AG04449 (cell line): ENCODE data around the gene TMEM225.

Experiments used
- CTCF ChIA-PET: fragments of 350-600 bp; formaldehyde crosslinking; extraction: SDS; loops from one replicate; lab custom pipeline; 2021; ENCODE audit warnings: antibody characterized with exemption; lab: Yijun Ruan, JAX
- POLR2A ChIA-PET: fragments of 400-600, 350-600 bp; formaldehyde crosslinking; extraction: SDS; loops from one replicate; lab custom pipeline; 2020; ENCODE audit warnings: antibody characterized with exemption, inconsistent platforms; lab: Yijun Ruan, JAX
- DNase-seq: peaks from one replicate; pipeline ENCODE4 v3.0.0-alpha.2; 2010; ENCODE audit warnings: low read depth, low spot score
- H3K4me3 ChIP-seq: 2 replicates; pipeline ENCODE4 v1.5.1; 2011; ENCODE audit warnings: low read depth, mild to moderate bottlenecking, control low read depth, low read length
- TF ChIP-seq, protein P1 (sequence below): IDR thresholded peaks from one replicate; pipeline ENCODE4 v1.5.1; 2011; ENCODE audit warnings: mild to moderate bottlenecking, moderate library complexity, low read length, control low read depth, inconsistent platforms; ENCODE audit not compliant: insufficient read depth; ENCODE audit errors: missing control alignments

Gene TMEM225, protein sequence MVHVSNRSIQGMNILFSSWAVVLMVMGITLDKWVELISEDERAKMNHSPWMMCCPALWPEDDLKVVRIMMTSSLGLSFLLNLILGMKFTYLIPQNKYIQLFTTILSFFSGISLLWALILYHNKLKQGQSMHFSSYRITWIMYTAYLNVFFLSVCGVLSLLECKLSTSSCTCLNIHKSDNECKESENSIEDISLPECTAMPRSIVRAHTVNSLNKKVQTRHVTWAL

DNA sequence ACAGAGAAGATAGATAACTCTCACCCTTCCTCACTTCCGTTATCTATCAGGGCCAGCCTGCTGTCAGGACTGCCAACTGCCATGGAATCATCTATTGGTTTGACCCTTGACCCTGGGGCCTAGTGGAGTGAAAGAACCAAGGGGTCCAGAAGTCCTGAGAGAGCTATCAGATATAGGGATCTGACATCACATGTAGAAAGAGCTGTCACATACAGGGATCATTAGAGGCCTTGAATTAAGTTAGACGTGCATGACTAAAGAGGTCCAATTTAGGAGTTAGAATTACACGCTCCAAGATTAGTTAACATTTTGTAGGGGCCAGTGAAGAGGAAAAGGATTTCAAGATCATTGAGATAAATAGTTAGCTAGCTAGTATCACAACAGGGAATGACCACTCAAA, at the start of gene TMEM225:
Gene TMEM225, minus strand, starts transcription at position 101 of the 400 bp plus-strand sequence. CDS start 245 bp downstream, outside the sequence.
- CTCF ChIA-PET = no interaction called here
- POLR2A ChIA-PET = no interaction called here
- no peak within 1 kb of the TSS for H3K4me3 ChIP-seq
- DNase-seq = no peak
- TF ChIP-seq, protein P1, sequence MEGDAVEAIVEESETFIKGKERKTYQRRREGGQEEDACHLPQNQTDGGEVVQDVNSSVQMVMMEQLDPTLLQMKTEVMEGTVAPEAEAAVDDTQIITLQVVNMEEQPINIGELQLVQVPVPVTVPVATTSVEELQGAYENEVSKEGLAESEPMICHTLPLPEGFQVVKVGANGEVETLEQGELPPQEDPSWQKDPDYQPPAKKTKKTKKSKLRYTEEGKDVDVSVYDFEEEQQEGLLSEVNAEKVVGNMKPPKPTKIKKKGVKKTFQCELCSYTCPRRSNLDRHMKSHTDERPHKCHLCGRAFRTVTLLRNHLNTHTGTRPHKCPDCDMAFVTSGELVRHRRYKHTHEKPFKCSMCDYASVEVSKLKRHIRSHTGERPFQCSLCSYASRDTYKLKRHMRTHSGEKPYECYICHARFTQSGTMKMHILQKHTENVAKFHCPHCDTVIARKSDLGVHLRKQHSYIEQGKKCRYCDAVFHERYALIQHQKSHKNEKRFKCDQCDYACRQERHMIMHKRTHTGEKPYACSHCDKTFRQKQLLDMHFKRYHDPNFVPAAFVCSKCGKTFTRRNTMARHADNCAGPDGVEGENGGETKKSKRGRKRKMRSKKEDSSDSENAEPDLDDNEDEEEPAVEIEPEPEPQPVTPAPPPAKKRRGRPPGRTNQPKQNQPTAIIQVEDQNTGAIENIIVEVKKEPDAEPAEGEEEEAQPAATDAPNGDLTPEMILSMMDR = no peak

DNA sequence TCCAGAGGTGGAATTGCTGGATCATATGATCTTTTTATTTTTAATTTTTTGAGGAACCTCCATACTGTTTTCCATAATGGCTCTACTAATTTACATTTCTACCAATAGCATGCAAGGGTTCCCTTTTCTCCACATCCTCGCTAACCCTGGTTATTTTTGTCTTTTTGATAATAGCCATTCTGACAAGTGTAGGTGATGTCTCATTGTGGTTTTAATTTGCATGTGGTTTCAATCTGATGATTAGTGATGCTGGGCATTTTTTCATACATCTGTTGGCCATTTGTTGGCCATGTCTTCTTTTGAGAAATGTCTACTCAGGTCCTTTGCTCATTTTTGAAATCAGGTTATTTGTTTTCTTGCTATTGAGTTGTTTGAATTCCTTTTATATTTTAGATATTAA, 38.6 kb upstream of the TMEM225 start:
- H3K4me3 ChIP-seq = no peak overlapping the region
- ChIA-PET POLR2A (no interaction called here), CTCF (no interaction called here)
- DNase-seq = no peak
- TF ChIP-seq, protein P1 = no peak

DNA sequence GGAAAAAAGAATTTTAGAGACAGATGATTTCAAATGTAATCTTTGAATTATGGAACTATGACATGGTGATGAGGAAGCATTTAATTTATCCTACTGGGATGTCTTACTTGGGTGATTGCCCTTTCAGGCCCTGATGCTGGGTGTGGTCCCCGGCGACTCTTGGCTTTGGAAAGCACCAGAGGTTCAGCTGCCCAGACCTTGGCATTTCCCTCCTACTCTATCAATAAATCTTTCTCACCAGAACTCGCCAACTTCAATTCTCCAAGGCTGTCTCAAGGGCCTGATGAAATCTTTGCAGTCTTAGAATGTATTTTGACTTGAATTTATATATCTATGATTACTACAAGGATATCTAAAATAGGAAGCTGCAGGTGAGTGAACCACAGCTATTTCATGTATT, 35.5 kb upstream of the TMEM225 start:
- CTCF ChIA-PET = no interaction called here
- POLR2A ChIA-PET = no interaction called here

DNA sequence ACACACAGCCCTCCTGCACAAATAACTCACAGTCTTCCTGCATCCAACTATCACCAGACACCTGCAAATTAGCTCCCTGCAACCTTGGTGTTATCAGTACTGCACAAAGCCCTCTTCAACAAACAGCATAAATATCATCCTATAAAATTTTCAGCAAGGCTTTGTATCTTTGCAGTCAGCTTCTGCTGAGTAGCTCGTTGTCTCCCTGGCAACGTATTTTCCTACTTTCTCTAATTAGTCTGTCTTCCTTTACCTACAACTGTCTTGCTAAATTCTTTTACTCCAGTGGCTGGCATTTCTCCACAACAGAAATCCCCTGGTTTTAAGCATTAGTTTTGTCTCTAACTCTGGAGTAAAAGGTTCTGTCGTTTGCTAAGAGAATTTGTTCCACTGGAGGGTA, 20.4 kb upstream of the TMEM225 start:
- ChIA-PET POLR2A (no interaction called here), CTCF (no interaction called here)
- TF ChIP-seq, protein P1 = no peak
- DNase-seq = no peak
- no peak overlapping the region for H3K4me3 ChIP-seq

More for the DNA sequence above, 35.5 kb upstream of the TMEM225 start:
- DNase-seq = no peak
- TF ChIP-seq, protein P1 = no peak
- H3K4me3 ChIP-seq = no peak overlapping the region

DNA sequence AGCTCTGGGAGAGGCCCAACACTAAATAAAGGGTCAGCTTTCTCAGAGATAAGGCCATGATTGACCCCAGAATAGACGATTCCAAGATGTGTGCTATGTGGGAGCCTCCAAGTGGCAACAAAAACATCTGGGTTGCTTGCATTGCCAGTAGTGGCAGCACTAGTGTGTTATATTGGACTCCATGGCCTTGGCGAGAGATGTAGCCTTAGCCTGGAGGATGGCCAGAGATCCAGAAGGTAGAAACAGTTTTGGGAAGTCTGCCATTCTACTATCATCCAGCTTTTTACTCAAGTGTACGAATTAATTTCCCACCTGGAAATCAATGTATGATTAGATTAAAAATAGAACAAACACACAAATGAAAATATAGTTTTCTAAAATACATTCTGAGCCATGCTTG, 19.5 kb upstream of the TMEM225 start:
- TF ChIP-seq, protein P1 = no peak
- CTCF ChIA-PET = no interaction called here

DNA sequence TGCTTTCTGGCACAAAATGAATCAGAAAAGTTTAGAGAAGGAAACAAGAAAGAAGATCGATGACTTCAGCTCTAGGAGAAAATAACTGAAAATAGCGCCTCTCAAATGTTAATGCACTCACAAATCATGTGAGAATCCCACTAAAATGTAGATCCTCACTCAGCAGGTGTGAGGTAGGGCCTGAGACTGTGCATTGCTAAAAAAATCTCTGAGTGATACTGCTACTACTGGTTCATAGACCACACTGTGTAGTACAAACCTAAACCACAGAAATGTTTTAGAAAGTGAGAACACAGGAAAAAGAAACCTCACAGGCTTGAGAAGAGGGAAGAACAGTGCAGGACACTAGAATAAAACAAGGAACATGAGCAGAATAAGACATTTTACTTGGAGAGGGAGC, 18.5 kb upstream of the TMEM225 start:
- no peak for DNase-seq
- TF ChIP-seq, protein P1 = no peak
- H3K4me3 ChIP-seq = no peak overlapping the region
- ChIA-PET POLR2A (no interaction called here), CTCF (no interaction called here)

More for the DNA sequence above, 19.5 kb upstream of the TMEM225 start:
- POLR2A ChIA-PET = no interaction called here
- no peak for DNase-seq
- no peak overlapping the region for H3K4me3 ChIP-seq
